ENCODE measurements around the gene MYL3. TPM values are rescaled to one million over a fixed set of nuclear protein-coding genes. Genes with fewer than 3 reads are reported as not detected.

Gene MYL3
- total RNA-seq, 2 donors from 2014 or later = 1.9 TPM; not detected in 1

GRCh38 chr3:46893146-46893748, 30.0 kb upstream of the MYL3 start:
- Histone ChIP-seq H3K9me3 (no peaks in the 10 kb centered on the region), H3K4me1 (replicated peaks) (no peaks in the 10 kb centered on the region), H3K27me3 (replicated peaks; ENCODE audit: insufficient read depth) (peaks cover 5% of the 10 kb centered on the region), H3K4me3 (no peak overlapping the region), H3K27ac (no peak overlapping the region), H3K36me3 (no peaks in the 10 kb centered on the region)
- intact Hi-C loops (cut with DNase I) = no loop called here
- 70% methylated on average over 6 of the region's 6 CpGs for WGBS
- DNase-seq (ENCODE audit: low spot score) = no peak
- TF ChIP-seq POLR2AphosphoS5 (IDR thresholded peaks at IDR 0.05) (no peak), CTCF (IDR thresholded peaks at IDR 0.05) (no peak), POLR2A (IDR thresholded peaks at IDR 0.05) (no peak)

- Histone ChIP-seq H3K9me3 (no peaks in the 10 kb centered on the region), H3K4me1 (replicated peaks) (no peaks in the 10 kb centered on the region), H3K4me3 (peak overlapping the region; percentile 27 to 28), H3K36me3 (no peaks in the 10 kb centered on the region), H3K27ac (no peak overlapping the region), H3K27me3 (replicated peaks; ENCODE audit: insufficient read depth) (no peaks in the 10 kb centered on the region)
- TF ChIP-seq POLR2A (IDR thresholded peaks at IDR 0.05) = no peak
- TF ChIP-seq CTCF (IDR thresholded peaks at IDR 0.05) = peak in 2 of 4 experiments; percentile 6 to 11
- TF ChIP-seq POLR2AphosphoS5 (IDR thresholded peaks at IDR 0.05) = peak; percentile 18
- DNase-seq (ENCODE audit: low spot score) = peak; percentile 54
- intact Hi-C loops (cut with DNase I) = no loop called here
- WGBS = 9% methylated on average over 47 of the region's 58 CpGs
Observed at GRCh38 chr3:46892285-46893145, 29.3 kb upstream of the MYL3 start.

GRCh38 chr3:46891132-46891531, 27.9 kb upstream of the MYL3 start:
- H3K4me3 ChIP-seq = no peak overlapping the region
- H3K9me3 ChIP-seq = no peaks in the 10 kb centered on the region
- DNase-seq (ENCODE audit: low spot score) = no peak
- intact Hi-C loops (cut with DNase I) = no loop called here
- no peaks in the 10 kb centered on the region for H3K4me1 ChIP-seq (replicated peaks)
- no peak overlapping the region for H3K27ac ChIP-seq
- TF ChIP-seq CTCF (IDR thresholded peaks at IDR 0.05) = no peak
- TF ChIP-seq POLR2A (IDR thresholded peaks at IDR 0.05) = no peak
- no peak for TF ChIP-seq POLR2AphosphoS5 (IDR thresholded peaks at IDR 0.05)
- H3K36me3 ChIP-seq = no peaks in the 10 kb centered on the region
- no peaks in the 10 kb centered on the region for H3K27me3 ChIP-seq (replicated peaks; ENCODE audit: insufficient read depth)
- 95% methylated on average over 3 of the region's 3 CpGs for WGBS

GRCh38 chr3:46890132-46890531, 26.9 kb upstream of the MYL3 start:
- H3K27me3 ChIP-seq (replicated peaks; ENCODE audit: insufficient read depth) = no peaks in the 10 kb centered on the region
- intact Hi-C loops (cut with DNase I) = no loop called here
- WGBS = 100% methylated on average over 1 of the region's 1 CpG
- H3K27ac ChIP-seq = no peak overlapping the region
- TF ChIP-seq POLR2A (IDR thresholded peaks at IDR 0.05) (no peak), POLR2AphosphoS5 (IDR thresholded peaks at IDR 0.05) (no peak), CTCF (IDR thresholded peaks at IDR 0.05) (no peak)
- H3K4me3 ChIP-seq = no peak overlapping the region
- no peaks in the 10 kb centered on the region for H3K4me1 ChIP-seq (replicated peaks)
- H3K36me3 ChIP-seq = no peaks in the 10 kb centered on the region
- H3K9me3 ChIP-seq = no peaks in the 10 kb centered on the region
- DNase-seq (ENCODE audit: low spot score) = no peak
